HUES64 (cell line): Measurements from ENCODE around the gene TFDP2.
"Not testable (repeated sequence)": the region's sequence is repeated elsewhere in the genome, so short reads cannot be mapped to it uniquely, and the experiment has no call there.

ENCODE experiments used
- H3K27ac ChIP-seq: 2 replicates; pipeline ENCODE4 v1.7.0; 2013; ENCODE audit warnings: low read depth, low read length, inconsistent platforms
- H3K27me3 ChIP-seq: 2 replicates; pipeline ENCODE4 v1.6.1; 2013; ENCODE audit warnings: mild to moderate bottlenecking, low read length; ENCODE audit not compliant: insufficient read depth
- H3K36me3 ChIP-seq: 2 replicates; pipeline ENCODE4 v1.6.1; 2013; ENCODE audit warnings: mild to moderate bottlenecking, low read length; ENCODE audit not compliant: insufficient read depth
- H3K4me1 ChIP-seq: 2 replicates; pipeline ENCODE4 v1.6.1; 2013; ENCODE audit warnings: mild to moderate bottlenecking, low read length, moderate library complexity; ENCODE audit not compliant: insufficient read depth
- H3K4me3 ChIP-seq: 2 replicates; pipeline ENCODE4 v1.5.1; 2013; ENCODE audit warnings: mild to moderate bottlenecking, low read length, moderate library complexity
- H3K9ac ChIP-seq: 2 replicates; pipeline ENCODE4 v1.6.1; 2013; ENCODE audit warnings: mild to moderate bottlenecking, low read depth, low read length
- H3K9me3 ChIP-seq: 2 replicates; pipeline ENCODE4 v1.6.1; 2013; ENCODE audit warnings: low read depth, low read length; ENCODE audit not compliant: insufficient read depth
- WGBS: fragments of 150-250, 120-280 bp; methylation state at CpG from one replicate; pipeline ENCODE4 v1.1.7; 2013; ENCODE audit warnings: missing lambda C conversion rate; 5-methylcytosine and 5-hydroxymethylcytosine counted together

TFDP2 gene

GRCh38 chr3:141915766-141916165 lies 233.6 kb downstream of the TFDP2 start:
- Histone ChIP-seq H3K9me3 (peaks cover 8% of the 10 kb centered on the region; the same call in 1 of the 2 replicates), H3K27ac (no peak overlapping the region), H3K4me3 (no peak overlapping the region), H3K27me3 (no peaks in the 10 kb centered on the region), H3K4me1 (peaks cover 9% of the 10 kb centered on the region; the same call in 1 of the 2 replicates), H3K9ac (no peak overlapping the region), H3K36me3 (peaks cover 96% of the 10 kb centered on the region)
- WGBS = 100% methylated on average over 1 of the region's 2 CpGs

GRCh38 chr3:141915016-141915415 lies 234.3 kb downstream of the TFDP2 start:
- H3K9ac ChIP-seq = no peak overlapping the region
- peaks cover 95% of the 10 kb centered on the region for H3K36me3 ChIP-seq
- peaks cover 9% of the 10 kb centered on the region; the same call in 1 of the 2 replicates for H3K4me1 ChIP-seq
- WGBS = 93% methylated on average over 5 of the region's 5 CpGs
- H3K27me3 ChIP-seq = no peaks in the 10 kb centered on the region
- no peak overlapping the region for H3K4me3 ChIP-seq
- H3K9me3 ChIP-seq = peaks cover 8% of the 10 kb centered on the region; the same call in 1 of the 2 replicates
- 0 out of 2 replicates have a peak overlapping the region, but pooled peaks have one; percentile 29 for H3K27ac ChIP-seq

GRCh38 chr3:141914311-141914710 lies 235.0 kb downstream of the TFDP2 start:
- H3K27ac ChIP-seq = no peak overlapping the region
- H3K4me1 ChIP-seq = peaks cover 9% of the 10 kb centered on the region; the same call in 1 of the 2 replicates
- WGBS = 92% methylated on average over 4 of the region's 4 CpGs
- H3K9ac ChIP-seq = no peak overlapping the region
- no peak overlapping the region for H3K4me3 ChIP-seq
- H3K9me3 ChIP-seq = peaks cover 8% of the 10 kb centered on the region; the same call in 1 of the 2 replicates
- peaks cover 95% of the 10 kb centered on the region for H3K36me3 ChIP-seq
- H3K27me3 ChIP-seq = no peaks in the 10 kb centered on the region

- peaks cover 9% of the 10 kb centered on the region; the same call in 1 of the 2 replicates for H3K4me1 ChIP-seq
- 91% methylated on average over 1 of the region's 1 CpG for WGBS
- no peak overlapping the region for H3K27ac ChIP-seq
- no peaks in the 10 kb centered on the region for H3K27me3 ChIP-seq
- H3K36me3 ChIP-seq = peaks cover 95% of the 10 kb centered on the region
- no peak overlapping the region for H3K9ac ChIP-seq
- H3K4me3 ChIP-seq = no peak overlapping the region
- peaks cover 8% of the 10 kb centered on the region; the same call in 1 of the 2 replicates for H3K9me3 ChIP-seq
Observed at GRCh38 chr3:141913150-141913811, 236.1 kb downstream of the TFDP2 start.

GRCh38 chr3:141909986-141910385 lies 239.4 kb downstream of the TFDP2 start:
- not testable (repeated sequence) for H3K27me3 ChIP-seq, H3K27ac ChIP-seq, H3K9me3 ChIP-seq, H3K4me1 ChIP-seq, H3K4me3 ChIP-seq, H3K9ac ChIP-seq
- H3K36me3 ChIP-seq = peaks cover 99% of the 10 kb centered on the region
- 93% methylated on average over 3 of the region's 4 CpGs for WGBS

- Histone ChIP-seq H3K4me1 (peaks cover 3% of the 10 kb centered on the region; the same call in 1 of the 2 replicates), H3K36me3 (peaks cover 97% of the 10 kb centered on the region), H3K27me3 (no peaks in the 10 kb centered on the region), H3K27ac (no peak overlapping the region), H3K4me3 (no peak overlapping the region), H3K9me3 (peaks cover 8% of the 10 kb centered on the region; the same call in 1 of the 2 replicates), H3K9ac (no peak overlapping the region)
Observed at GRCh38 chr3:141909408-141909807, 239.9 kb downstream of the TFDP2 start.

GRCh38 chr3:141905129-141905528 lies 244.2 kb downstream of the TFDP2 start:
- Histone ChIP-seq H3K27ac (no peak overlapping the region), H3K9me3 (peaks cover under 1% of the 10 kb centered on the region; the same call in 1 of the 2 replicates), H3K36me3 (peaks cover 68% of the 10 kb centered on the region), H3K27me3 (no peaks in the 10 kb centered on the region), H3K4me3 (no peak overlapping the region), H3K9ac (no peak overlapping the region), H3K4me1 (no peaks in the 10 kb centered on the region)
- WGBS = 87% methylated on average over 2 of the region's 2 CpGs

- H3K36me3 ChIP-seq = peaks cover 66% of the 10 kb centered on the region
- no peaks in the 10 kb centered on the region for H3K27me3 ChIP-seq
- H3K4me3 ChIP-seq = no peak overlapping the region
- no peak overlapping the region for H3K27ac ChIP-seq
- H3K9me3 ChIP-seq = peaks cover 7% of the 10 kb centered on the region; the same call in 1 of the 2 replicates
- WGBS = 82% methylated on average over 3 of the region's 4 CpGs
- H3K4me1 ChIP-seq = no peaks in the 10 kb centered on the region
- H3K9ac ChIP-seq = no peak overlapping the region
Observed at GRCh38 chr3:141904203-141904602, 245.1 kb downstream of the TFDP2 start.

GRCh38 chr3:141901914-141902313 lies 247.4 kb downstream of the TFDP2 start:
- Histone ChIP-seq H3K4me3 (no peak overlapping the region), H3K36me3 (peaks cover 66% of the 10 kb centered on the region), H3K9me3 (peaks cover 21% of the 10 kb centered on the region; the same call in 1 of the 2 replicates), H3K27ac (no peak overlapping the region), H3K27me3 (no peaks in the 10 kb centered on the region), H3K9ac (no peak overlapping the region), H3K4me1 (no peaks in the 10 kb centered on the region)
- WGBS = 100% methylated on average over 1 of the region's 2 CpGs

GRCh38 chr3:141900343-141900742 lies 249.0 kb downstream of the TFDP2 start:
- Histone ChIP-seq H3K36me3 (peaks cover 57% of the 10 kb centered on the region), H3K9me3 (peaks cover 21% of the 10 kb centered on the region; the same call in 1 of the 2 replicates), H3K4me1 (no peaks in the 10 kb centered on the region), H3K9ac (no peak overlapping the region), H3K27me3 (no peaks in the 10 kb centered on the region), H3K27ac (no peak overlapping the region), H3K4me3 (no peak overlapping the region)
- 95% methylated on average over 3 of the region's 3 CpGs for WGBS

- H3K9me3 ChIP-seq = peaks cover 21% of the 10 kb centered on the region; the same call in 1 of the 2 replicates
- H3K4me1 ChIP-seq = no peaks in the 10 kb centered on the region
- H3K9ac ChIP-seq = no peak overlapping the region
- WGBS = no CpG with 5 or more reads among the region's 1 CpG
- H3K27ac ChIP-seq = no peak overlapping the region
- H3K4me3 ChIP-seq = no peak overlapping the region
- peaks cover 56% of the 10 kb centered on the region for H3K36me3 ChIP-seq
- H3K27me3 ChIP-seq = no peaks in the 10 kb centered on the region
Observed at GRCh38 chr3:141898908-141899307, 250.4 kb downstream of the TFDP2 start.
